Activated naive CD8-positive, alpha-beta T cell treated with anti-CD3 and anti-CD28 coated beads, Interleukin-2, amount 10 ng/mL, durations not matched to agents 7 days and 5 days (primary cell): ENCODE data around the gene DOHH. TPM values are rescaled to one million over a fixed set of nuclear protein-coding genes. Genes with fewer than 3 reads are reported as not detected.
"Not testable (repeated sequence)": the region's sequence is repeated elsewhere in the genome, so short reads cannot be mapped to it uniquely, and the experiment has no call there.

Experiments
- ATAC-seq: fragments of 150-1000 bp; cut with Tn5 transposase; one replicate; pipeline ENCODE4 v1.10.0; 2021; ENCODE audit warnings: low read depth, moderate library complexity
- POLR2A ChIA-PET: fragments of 350-600 bp; sonication (Branson Sonifier 250); formaldehyde crosslinking; loops from one replicate; lab custom pipeline; 2021; ENCODE audit warnings: antibody characterized with exemption; lab: Charles Lee
- DNase-seq: peaks from one replicate; pipeline ENCODE4 v3.0.0; 2021
- H3K27ac Mint-ChIP-seq: one replicate; pipeline ENCODE4 v1.8.0; 2022; ENCODE audit warnings: mild to moderate bottlenecking, mixed read lengths
- H3K27me3 Mint-ChIP-seq: one replicate; pipeline ENCODE4 v1.8.0; 2022; ENCODE audit warnings: mild to moderate bottlenecking, moderate library complexity, mixed read lengths
- H3K36me3 Mint-ChIP-seq: one replicate; pipeline ENCODE4 v1.8.0; 2021; ENCODE audit warnings: mild to moderate bottlenecking, mixed read lengths
- H3K4me1 Mint-ChIP-seq: one replicate; pipeline ENCODE4 v1.8.0; 2021; ENCODE audit warnings: mixed read lengths
- H3K4me3 Mint-ChIP-seq: one replicate; pipeline ENCODE4 v1.8.0; 2022; ENCODE audit warnings: mild to moderate bottlenecking, moderate library complexity, mixed read lengths
- H3K9me3 Mint-ChIP-seq: one replicate; pipeline ENCODE4 v1.8.0; 2021; ENCODE audit warnings: mixed read lengths
- total RNA-seq, 2 experiments: library from RNA; stranded (reverse); gene quantifications; one replicate each; pipeline ENCODE4 v1.2.3, GENCODE V29; 2021

The DOHH gene
- total RNA-seq, 2 experiments from 2014 or later: 9.9 to 12.1 TPM

GRCh38 chr19:3531716-3532115 lies 31.2 kb upstream of the DOHH start:
- peaks cover 16% of the 10 kb centered on the region for H3K36me3 Mint-ChIP-seq
- ATAC-seq (no peak), DNase-seq (no peak)
- H3K9me3 Mint-ChIP-seq: no peaks in the 10 kb centered on the region
- no peak overlapping the region for H3K27ac Mint-ChIP-seq
- H3K4me1 Mint-ChIP-seq: no peaks in the 10 kb centered on the region
- POLR2A ChIA-PET: interaction anchor here (0.9 kb wide), 1 partner anchor 558 kb away, joined by 3 read pairs; no protein-coding TSS in a partner anchor
- H3K27me3 Mint-ChIP-seq: no peaks in the 10 kb centered on the region
- H3K4me3 Mint-ChIP-seq: no peak overlapping the region

GRCh38 chr19:3530389-3530788 lies 29.9 kb upstream of the DOHH start:
- H3K27ac Mint-ChIP-seq: no peak overlapping the region
- no peaks in the 10 kb centered on the region for H3K27me3 Mint-ChIP-seq

GRCh38 chr19:3529299-3529698 lies 28.8 kb upstream of the DOHH start:
- H3K36me3 Mint-ChIP-seq: peaks cover 12% of the 10 kb centered on the region
- DNase-seq, H3K4me3 Mint-ChIP-seq, POLR2A ChIA-PET, H3K9me3 Mint-ChIP-seq, H3K27ac Mint-ChIP-seq, H3K27me3 Mint-ChIP-seq, ATAC-seq, H3K4me1 Mint-ChIP-seq: not testable (repeated sequence)

More at GRCh38 chr19:3530389-3530788, 29.9 kb upstream of the DOHH start:
- ATAC-seq (no peak), DNase-seq (no peak)
- no peak overlapping the region for H3K4me3 Mint-ChIP-seq
- H3K36me3 Mint-ChIP-seq: peaks cover 15% of the 10 kb centered on the region
- POLR2A ChIA-PET: no interaction called here
- no peaks in the 10 kb centered on the region for H3K9me3 Mint-ChIP-seq
- no peaks in the 10 kb centered on the region for H3K4me1 Mint-ChIP-seq

GRCh38 chr19:3528539-3529211 lies 28.2 kb upstream of the DOHH start:
- no peaks in the 10 kb centered on the region for H3K9me3 Mint-ChIP-seq
- DNase-seq (no peak), ATAC-seq (no peak)
- H3K4me1 Mint-ChIP-seq: no peaks in the 10 kb centered on the region
- H3K27ac Mint-ChIP-seq: no peak overlapping the region
- POLR2A ChIA-PET: no interaction called here
- H3K4me3 Mint-ChIP-seq: no peak overlapping the region
- H3K36me3 Mint-ChIP-seq: peaks cover 12% of the 10 kb centered on the region
- no peaks in the 10 kb centered on the region for H3K27me3 Mint-ChIP-seq

GRCh38 chr19:3528080-3528479 lies 27.6 kb upstream of the DOHH start:
- no peak for ATAC-seq
- Mint-ChIP-seq H3K4me1 (no peaks in the 10 kb centered on the region), H3K9me3 (no peaks in the 10 kb centered on the region), H3K36me3 (peaks cover 9% of the 10 kb centered on the region), H3K27ac (no peak overlapping the region), H3K4me3 (no peak overlapping the region), H3K27me3 (no peaks in the 10 kb centered on the region)
- DNase-seq: no peak
- POLR2A ChIA-PET: no interaction called here

- no peak for ATAC-seq
- POLR2A ChIA-PET: no interaction called here
- H3K27me3 Mint-ChIP-seq: no peaks in the 10 kb centered on the region
- no peak overlapping the region for H3K4me3 Mint-ChIP-seq
- no peaks in the 10 kb centered on the region for H3K4me1 Mint-ChIP-seq
- no peak for DNase-seq
- H3K36me3 Mint-ChIP-seq: peaks cover 7% of the 10 kb centered on the region
- H3K9me3 Mint-ChIP-seq: no peaks in the 10 kb centered on the region
- H3K27ac Mint-ChIP-seq: no peak overlapping the region
These were observed 26.9 kb upstream of the DOHH start for GRCh38 chr19:3527238-3527910.

- Mint-ChIP-seq H3K36me3 (peaks cover 9% of the 10 kb centered on the region), H3K27ac (no peak overlapping the region), H3K4me1 (no peaks in the 10 kb centered on the region), H3K27me3 (no peaks in the 10 kb centered on the region), H3K4me3 (no peak overlapping the region), H3K9me3 (no peaks in the 10 kb centered on the region)
- DNase-seq: no peak
- no peak for ATAC-seq
- POLR2A ChIA-PET: no interaction called here
These were observed 26.2 kb upstream of the DOHH start for GRCh38 chr19:3526507-3527237.

GRCh38 chr19:3524904-3525451 lies 24.5 kb upstream of the DOHH start:
- Mint-ChIP-seq H3K9me3 (no peaks in the 10 kb centered on the region), H3K4me3 (no peak overlapping the region), H3K4me1 (peaks cover 5% of the 10 kb centered on the region), H3K27me3 (no peaks in the 10 kb centered on the region), H3K36me3 (peaks cover 13% of the 10 kb centered on the region), H3K27ac (no peak overlapping the region)
- ATAC-seq (no peak), DNase-seq (no peak)
- POLR2A ChIA-PET: no interaction called here

GRCh38 chr19:3524078-3524842 lies 23.8 kb upstream of the DOHH start:
- no peaks in the 10 kb centered on the region for H3K27me3 Mint-ChIP-seq
- ATAC-seq (no peak), DNase-seq (no peak)
- POLR2A ChIA-PET: no interaction called here
- peaks cover 13% of the 10 kb centered on the region for H3K36me3 Mint-ChIP-seq
- no peak overlapping the region for H3K27ac Mint-ChIP-seq
- H3K4me3 Mint-ChIP-seq: no peak overlapping the region
- no peaks in the 10 kb centered on the region for H3K9me3 Mint-ChIP-seq
- peaks cover 5% of the 10 kb centered on the region for H3K4me1 Mint-ChIP-seq

- Mint-ChIP-seq H3K27me3 (no peaks in the 10 kb centered on the region), H3K27ac (no peak overlapping the region), H3K4me1 (peaks cover 5% of the 10 kb centered on the region), H3K9me3 (no peaks in the 10 kb centered on the region), H3K36me3 (peaks cover 13% of the 10 kb centered on the region), H3K4me3 (no peak overlapping the region)
- POLR2A ChIA-PET: no interaction called here
- DNase-seq: no peak
- no peak for ATAC-seq
These were observed 23.0 kb upstream of the DOHH start for GRCh38 chr19:3523361-3524077.

- no peak for ATAC-seq
- H3K27ac Mint-ChIP-seq: no peak overlapping the region
- H3K4me3 Mint-ChIP-seq: no peak overlapping the region
- DNase-seq: no peak
- H3K27me3 Mint-ChIP-seq: no peaks in the 10 kb centered on the region
- H3K36me3 Mint-ChIP-seq: peaks cover 11% of the 10 kb centered on the region
- POLR2A ChIA-PET: no interaction called here
- peaks cover 5% of the 10 kb centered on the region for H3K4me1 Mint-ChIP-seq
- no peaks in the 10 kb centered on the region for H3K9me3 Mint-ChIP-seq
These were observed 22.2 kb upstream of the DOHH start for GRCh38 chr19:3522421-3523360.

GRCh38 chr19:3521104-3521445 lies 20.6 kb upstream of the DOHH start:
- Mint-ChIP-seq H3K9me3 (no peaks in the 10 kb centered on the region), H3K27ac (no peak overlapping the region), H3K4me3 (no peak overlapping the region), H3K4me1 (peaks cover 10% of the 10 kb centered on the region), H3K36me3 (peaks cover 8% of the 10 kb centered on the region), H3K27me3 (no peaks in the 10 kb centered on the region)
- DNase-seq (no peak), ATAC-seq (no peak)
- POLR2A ChIA-PET: interaction anchor here (0.5 to 0.7 kb wide), 2 partner anchors 167 to 356 kb away, joined by 3 to 5 read pairs; no protein-coding TSS in a partner anchor
